ENCODE measurements around the gene COX6B2.

- no peak for TF ChIP-seq EZH2 (IDR thresholded peaks at IDR 0.05)
- TF ChIP-seq POLR2AphosphoS5 (IDR thresholded peaks at IDR 0.05; ENCODE audit: borderline replicate concordance, low read depth, low read length), result no peak
These were observed 50.1 kb downstream of the COX6B2 start for GRCh38 chr19:55304279-55304978.

Data from SK-N-MC (cell line).